DOHH2 (cell line): ENCODE results near the gene HLTF.

Experiments
- EZH2phosphoT487 ChIP-seq: fragments of 200-600 bp; sonication (generic); IDR thresholded peaks from 2 replicates; pipeline ENCODE4 v1.6.1; 2017; ENCODE audit warnings: borderline replicate concordance, mild to moderate bottlenecking, antibody characterized with exemption, low read length, moderate library complexity, mixed read lengths
- TF ChIP-seq, protein P1 (sequence below): fragments of 200-600 bp; sonication (generic); IDR thresholded peaks from one replicate; pipeline ENCODE4 v1.5.1; 2014; ENCODE audit warnings: antibody characterized with exemption, mild to moderate bottlenecking, low read depth, low read length; ENCODE audit not compliant: poor library complexity, severe bottlenecking

DNA sequence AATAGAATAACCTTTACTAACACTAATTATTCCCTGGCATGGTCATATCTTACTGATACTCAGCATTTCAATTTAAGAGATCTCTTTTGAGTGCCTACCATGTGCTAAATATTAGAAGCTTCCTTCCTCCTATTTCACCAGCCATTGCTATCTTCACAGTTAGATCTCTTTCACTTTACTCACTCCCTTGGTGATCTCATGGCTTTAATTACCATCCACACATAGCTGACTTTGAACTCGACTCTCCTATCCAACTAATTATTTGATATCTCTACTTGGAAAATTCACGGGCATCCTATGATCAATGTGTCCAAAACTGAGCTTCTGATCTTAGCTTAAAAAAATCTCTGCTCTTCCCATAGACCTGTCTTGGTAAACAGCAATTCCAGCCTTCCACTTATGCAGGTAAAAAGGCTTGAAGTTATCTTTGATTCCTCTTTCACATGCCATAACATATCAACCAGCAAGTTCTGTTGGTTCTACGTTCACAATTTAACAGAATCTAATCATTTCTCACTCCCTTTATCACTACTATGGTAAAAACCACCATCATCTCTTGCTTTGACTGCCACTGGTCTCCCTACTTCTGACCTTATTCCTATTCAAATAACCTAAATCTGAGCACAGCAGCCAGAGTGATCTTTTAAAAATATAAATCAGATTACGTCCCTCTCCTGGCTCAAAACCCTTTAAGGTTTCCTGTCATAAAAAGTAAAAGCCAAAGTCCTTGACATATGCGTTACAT is 41.8 kb downstream of the HLTF start:
- TF ChIP-seq, protein P1, sequence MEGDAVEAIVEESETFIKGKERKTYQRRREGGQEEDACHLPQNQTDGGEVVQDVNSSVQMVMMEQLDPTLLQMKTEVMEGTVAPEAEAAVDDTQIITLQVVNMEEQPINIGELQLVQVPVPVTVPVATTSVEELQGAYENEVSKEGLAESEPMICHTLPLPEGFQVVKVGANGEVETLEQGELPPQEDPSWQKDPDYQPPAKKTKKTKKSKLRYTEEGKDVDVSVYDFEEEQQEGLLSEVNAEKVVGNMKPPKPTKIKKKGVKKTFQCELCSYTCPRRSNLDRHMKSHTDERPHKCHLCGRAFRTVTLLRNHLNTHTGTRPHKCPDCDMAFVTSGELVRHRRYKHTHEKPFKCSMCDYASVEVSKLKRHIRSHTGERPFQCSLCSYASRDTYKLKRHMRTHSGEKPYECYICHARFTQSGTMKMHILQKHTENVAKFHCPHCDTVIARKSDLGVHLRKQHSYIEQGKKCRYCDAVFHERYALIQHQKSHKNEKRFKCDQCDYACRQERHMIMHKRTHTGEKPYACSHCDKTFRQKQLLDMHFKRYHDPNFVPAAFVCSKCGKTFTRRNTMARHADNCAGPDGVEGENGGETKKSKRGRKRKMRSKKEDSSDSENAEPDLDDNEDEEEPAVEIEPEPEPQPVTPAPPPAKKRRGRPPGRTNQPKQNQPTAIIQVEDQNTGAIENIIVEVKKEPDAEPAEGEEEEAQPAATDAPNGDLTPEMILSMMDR, result no peak
- TF ChIP-seq EZH2phosphoT487, result no peak
